GM12892 (cell line): ENCODE results near the gene TTLL6.

Experiments
- POLR2A ChIP-seq: IDR thresholded peaks from 2 replicates; pipeline ENCODE4 v1.6.1; 2011; ENCODE audit warnings: low read depth, low read length, control low read depth
- POLR2AphosphoS5 ChIP-seq: IDR thresholded peaks from 2 replicates; pipeline ENCODE4 v1.6.1; 2011; ENCODE audit warnings: low read depth, low read length, control low read depth
- TAF1 ChIP-seq: IDR thresholded peaks from 2 replicates; pipeline ENCODE4 v1.6.1; 2011; ENCODE audit warnings: low read depth, mild to moderate bottlenecking, control low read depth, low read length, borderline replicate concordance

GRCh38 chr17:48841395-48841831, 24.4 kb upstream of the TTLL6 start:
- no peak for TF ChIP-seq POLR2AphosphoS5
- TF ChIP-seq POLR2A = no peak
- no peak for TF ChIP-seq TAF1
